Transverse colon (tissue), 4 donors: ENCODE data around the gene TBC1D2B.
"Not testable (repeated sequence)": the region's sequence is repeated elsewhere in the genome, so short reads cannot be mapped to it uniquely, and the experiment has no call there.

Source experiments
- POLR2A ChIP-seq: fragments of 450-650 bp; IDR thresholded peaks from one replicate; pipeline ENCODE4 v1.6.1; 2016; ENCODE audit warnings: antibody characterized with exemption, mild to moderate bottlenecking, moderate library complexity
- POLR2AphosphoS5 ChIP-seq, 3 donors: sonication (generic); formaldehyde crosslinking; IDR thresholded peaks; one replicate each; pipeline ENCODE4 v1.6.1; 2016; ENCODE audit warnings: antibody characterized with exemption in 3 of 3
- TF ChIP-seq, protein P1 (sequence below), 5 experiments: fragments of 200-600 bp in 3 of 5; fragments of 450-650 bp in 2 of 5; sonication (generic) in 3 of 5; IDR thresholded peaks; 1 replicate in 2 of 5; 2 replicates in 3 of 5; pipeline ENCODE4 v1.5.1; 2016 to 2017; ENCODE audit warnings: antibody characterized with exemption in 5 of 5, inconsistent platforms in 3 of 5, mild to moderate bottlenecking in 2 of 5, moderate library complexity in 1 of 5

DNA sequence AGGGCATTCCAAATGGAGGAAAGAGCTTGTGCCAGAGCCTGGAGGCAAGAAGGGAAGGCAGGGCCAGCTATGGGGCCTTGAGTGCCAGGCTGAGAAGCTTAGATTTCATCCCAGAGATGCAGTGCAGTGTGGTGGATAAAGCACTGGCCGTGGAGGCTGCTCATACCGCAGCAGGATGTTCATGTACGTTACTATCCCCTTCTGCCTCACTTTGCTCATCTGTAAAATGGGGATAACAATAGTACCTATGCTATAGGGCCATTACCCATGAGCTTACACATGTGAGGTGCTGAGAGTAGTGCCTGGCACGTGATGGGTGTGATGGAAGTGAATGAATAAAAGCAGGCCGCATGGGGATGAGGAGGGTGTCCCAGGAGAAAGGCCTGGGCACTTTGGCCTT lies 96.8 kb downstream of the TBC1D2B start:
- not testable (repeated sequence) for TF ChIP-seq POLR2A; POLR2AphosphoS5 (IDR thresholded peaks at IDR 0.05)
- TF ChIP-seq, protein P1, sequence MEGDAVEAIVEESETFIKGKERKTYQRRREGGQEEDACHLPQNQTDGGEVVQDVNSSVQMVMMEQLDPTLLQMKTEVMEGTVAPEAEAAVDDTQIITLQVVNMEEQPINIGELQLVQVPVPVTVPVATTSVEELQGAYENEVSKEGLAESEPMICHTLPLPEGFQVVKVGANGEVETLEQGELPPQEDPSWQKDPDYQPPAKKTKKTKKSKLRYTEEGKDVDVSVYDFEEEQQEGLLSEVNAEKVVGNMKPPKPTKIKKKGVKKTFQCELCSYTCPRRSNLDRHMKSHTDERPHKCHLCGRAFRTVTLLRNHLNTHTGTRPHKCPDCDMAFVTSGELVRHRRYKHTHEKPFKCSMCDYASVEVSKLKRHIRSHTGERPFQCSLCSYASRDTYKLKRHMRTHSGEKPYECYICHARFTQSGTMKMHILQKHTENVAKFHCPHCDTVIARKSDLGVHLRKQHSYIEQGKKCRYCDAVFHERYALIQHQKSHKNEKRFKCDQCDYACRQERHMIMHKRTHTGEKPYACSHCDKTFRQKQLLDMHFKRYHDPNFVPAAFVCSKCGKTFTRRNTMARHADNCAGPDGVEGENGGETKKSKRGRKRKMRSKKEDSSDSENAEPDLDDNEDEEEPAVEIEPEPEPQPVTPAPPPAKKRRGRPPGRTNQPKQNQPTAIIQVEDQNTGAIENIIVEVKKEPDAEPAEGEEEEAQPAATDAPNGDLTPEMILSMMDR (IDR thresholded peaks at IDR 0.05): not testable (repeated sequence)
